ENCODE data around the gene CDC42BPB. TPM values are rescaled to one million over a fixed set of nuclear protein-coding genes. Genes with fewer than 3 reads are reported as not detected.

Gene CDC42BPB
- total RNA-seq, 1 donor from 2014 or later, result 50.1 TPM

GRCh38 chr14:102943979-102944378, 113.4 kb downstream of the CDC42BPB start:
- Histone ChIP-seq H3K4me3 (ENCODE audit: low read length in 3 of 3) (no peak overlapping the region), H3K27me3 (ENCODE audit: control insufficient read depth in 3 of 3, insufficient read depth in 3 of 3, low read length in 3 of 3) (no peaks in the 10 kb centered on the region), H3K4me1 (ENCODE audit: control insufficient read depth in 3 of 3, insufficient read depth in 3 of 3, low read length in 3 of 3) (peaks cover 4 to 7% (median 6%) of the 10 kb centered on the region in 3 donors), H3K9me3 (ENCODE audit: control insufficient read depth in 3 of 3, low read length in 3 of 3) (no peaks in the 10 kb centered on the region), H3K27ac (ENCODE audit: low read depth, low read length) (no peak overlapping the region), H3K36me3 (ENCODE audit: control insufficient read depth in 3 of 3, insufficient read depth in 3 of 3, low read length in 3 of 3) (peaks cover 72 to 76% (median 76%) of the 10 kb centered on the region in 3 donors), H3K9ac (ENCODE audit: low read depth in 1 of 3, low read length in 3 of 3) (no peak overlapping the region)

- Histone ChIP-seq H3K4me1 (ENCODE audit: control insufficient read depth in 3 of 3, insufficient read depth in 3 of 3, low read length in 3 of 3) (peaks cover 0 to 3% (median 2%) of the 10 kb centered on the region in 3 donors), H3K9me3 (ENCODE audit: control insufficient read depth in 3 of 3, low read length in 3 of 3) (no peaks in the 10 kb centered on the region), H3K36me3 (ENCODE audit: control insufficient read depth in 3 of 3, insufficient read depth in 3 of 3, low read length in 3 of 3) (peaks cover 72 to 74% (median 74%) of the 10 kb centered on the region in 3 donors), H3K9ac (ENCODE audit: low read depth in 1 of 3, low read length in 3 of 3) (no peak overlapping the region), H3K27ac (ENCODE audit: low read depth, low read length) (no peak overlapping the region), H3K4me3 (ENCODE audit: low read length in 3 of 3) (no peak overlapping the region), H3K27me3 (ENCODE audit: control insufficient read depth in 3 of 3, insufficient read depth in 3 of 3, low read length in 3 of 3) (no peaks in the 10 kb centered on the region)
Measured at GRCh38 chr14:102943454-102943853, 113.9 kb downstream of the CDC42BPB start.

- no peak overlapping the region for H3K9ac ChIP-seq (ENCODE audit: low read depth in 1 of 3, low read length in 3 of 3)
- H3K27me3 ChIP-seq (ENCODE audit: control insufficient read depth in 3 of 3, insufficient read depth in 3 of 3, low read length in 3 of 3), result no peaks in the 10 kb centered on the region
- no peaks in the 10 kb centered on the region for H3K9me3 ChIP-seq (ENCODE audit: control insufficient read depth in 3 of 3, low read length in 3 of 3)
- H3K4me1 ChIP-seq (ENCODE audit: control insufficient read depth in 3 of 3, insufficient read depth in 3 of 3, low read length in 3 of 3), result no peaks in the 10 kb centered on the region
- no peak overlapping the region for H3K27ac ChIP-seq (ENCODE audit: low read depth, low read length)
- H3K36me3 ChIP-seq (ENCODE audit: control insufficient read depth in 3 of 3, insufficient read depth in 3 of 3, low read length in 3 of 3), result peaks cover 76 to 84% (median 80%) of the 10 kb centered on the region in 3 donors
- H3K4me3 ChIP-seq (ENCODE audit: low read length in 3 of 3), result no peak overlapping the region
Measured at GRCh38 chr14:102942069-102942468, 115.3 kb downstream of the CDC42BPB start.

- H3K9me3 ChIP-seq (ENCODE audit: control insufficient read depth in 3 of 3, low read length in 3 of 3), result no peaks in the 10 kb centered on the region
- peaks cover 74 to 87% (median 79%) of the 10 kb centered on the region in 3 donors for H3K36me3 ChIP-seq (ENCODE audit: control insufficient read depth in 3 of 3, insufficient read depth in 3 of 3, low read length in 3 of 3)
- H3K27ac ChIP-seq (ENCODE audit: low read depth, low read length), result no peak overlapping the region
- H3K4me1 ChIP-seq (ENCODE audit: control insufficient read depth in 3 of 3, insufficient read depth in 3 of 3, low read length in 3 of 3), result no peaks in the 10 kb centered on the region
- no peak overlapping the region for H3K4me3 ChIP-seq (ENCODE audit: low read length in 3 of 3)
- H3K27me3 ChIP-seq (ENCODE audit: control insufficient read depth in 3 of 3, insufficient read depth in 3 of 3, low read length in 3 of 3), result no peaks in the 10 kb centered on the region
- H3K9ac ChIP-seq (ENCODE audit: low read depth in 1 of 3, low read length in 3 of 3), result no peak overlapping the region
Measured at GRCh38 chr14:102941419-102942011, 115.8 kb downstream of the CDC42BPB start.

GRCh38 chr14:102940729-102941362, 116.5 kb downstream of the CDC42BPB start:
- peaks cover 72 to 82% (median 79%) of the 10 kb centered on the region in 3 donors for H3K36me3 ChIP-seq (ENCODE audit: control insufficient read depth in 3 of 3, insufficient read depth in 3 of 3, low read length in 3 of 3)

GRCh38 chr14:102939820-102940561, 117.4 kb downstream of the CDC42BPB start:
- no peaks in the 10 kb centered on the region for H3K27me3 ChIP-seq (ENCODE audit: control insufficient read depth in 3 of 3, insufficient read depth in 3 of 3, low read length in 3 of 3)
- H3K36me3 ChIP-seq (ENCODE audit: control insufficient read depth in 3 of 3, insufficient read depth in 3 of 3, low read length in 3 of 3), result peaks cover 64 to 74% (median 71%) of the 10 kb centered on the region in 3 donors
- no peaks in the 10 kb centered on the region for H3K9me3 ChIP-seq (ENCODE audit: control insufficient read depth in 3 of 3, low read length in 3 of 3)
- H3K27ac ChIP-seq (ENCODE audit: low read depth, low read length), result no peak overlapping the region
- no peak overlapping the region for H3K4me3 ChIP-seq (ENCODE audit: low read length in 3 of 3)
- no peaks in the 10 kb centered on the region for H3K4me1 ChIP-seq (ENCODE audit: control insufficient read depth in 3 of 3, insufficient read depth in 3 of 3, low read length in 3 of 3)
- H3K9ac ChIP-seq (ENCODE audit: low read depth in 1 of 3, low read length in 3 of 3), result no peak overlapping the region

More at GRCh38 chr14:102940729-102941362, 116.5 kb downstream of the CDC42BPB start:
- H3K27me3 ChIP-seq (ENCODE audit: control insufficient read depth in 3 of 3, insufficient read depth in 3 of 3, low read length in 3 of 3), result no peaks in the 10 kb centered on the region
- H3K9ac ChIP-seq (ENCODE audit: low read depth in 1 of 3, low read length in 3 of 3), result no peak overlapping the region
- H3K4me1 ChIP-seq (ENCODE audit: control insufficient read depth in 3 of 3, insufficient read depth in 3 of 3, low read length in 3 of 3), result no peaks in the 10 kb centered on the region
- no peak overlapping the region for H3K27ac ChIP-seq (ENCODE audit: low read depth, low read length)
- H3K4me3 ChIP-seq (ENCODE audit: low read length in 3 of 3), result no peak overlapping the region
- H3K9me3 ChIP-seq (ENCODE audit: control insufficient read depth in 3 of 3, low read length in 3 of 3), result no peaks in the 10 kb centered on the region

GRCh38 chr14:102939329-102939728, 118.0 kb downstream of the CDC42BPB start:
- H3K9me3 ChIP-seq (ENCODE audit: control insufficient read depth in 3 of 3, low read length in 3 of 3), result no peaks in the 10 kb centered on the region
- no peak overlapping the region for H3K4me3 ChIP-seq (ENCODE audit: low read length in 3 of 3)
- H3K9ac ChIP-seq (ENCODE audit: low read depth in 1 of 3, low read length in 3 of 3), result no peak overlapping the region
- H3K27me3 ChIP-seq (ENCODE audit: control insufficient read depth in 3 of 3, insufficient read depth in 3 of 3, low read length in 3 of 3), result no peaks in the 10 kb centered on the region
- peaks cover 57 to 67% (median 67%) of the 10 kb centered on the region in 3 donors for H3K36me3 ChIP-seq (ENCODE audit: control insufficient read depth in 3 of 3, insufficient read depth in 3 of 3, low read length in 3 of 3)
- no peak overlapping the region for H3K27ac ChIP-seq (ENCODE audit: low read depth, low read length)
- H3K4me1 ChIP-seq (ENCODE audit: control insufficient read depth in 3 of 3, insufficient read depth in 3 of 3, low read length in 3 of 3), result no peaks in the 10 kb centered on the region

GRCh38 chr14:102938191-102938590, 119.2 kb downstream of the CDC42BPB start:
- H3K4me1 ChIP-seq (ENCODE audit: control insufficient read depth in 3 of 3, insufficient read depth in 3 of 3, low read length in 3 of 3), result no peaks in the 10 kb centered on the region
- no peak overlapping the region for H3K9ac ChIP-seq (ENCODE audit: low read depth in 1 of 3, low read length in 3 of 3)
- H3K9me3 ChIP-seq (ENCODE audit: control insufficient read depth in 3 of 3, low read length in 3 of 3), result no peaks in the 10 kb centered on the region
- H3K36me3 ChIP-seq (ENCODE audit: control insufficient read depth in 3 of 3, insufficient read depth in 3 of 3, low read length in 3 of 3), result peaks cover 52 to 59% (median 57%) of the 10 kb centered on the region in 3 donors
- H3K27me3 ChIP-seq (ENCODE audit: control insufficient read depth in 3 of 3, insufficient read depth in 3 of 3, low read length in 3 of 3), result no peaks in the 10 kb centered on the region
- no peak overlapping the region for H3K27ac ChIP-seq (ENCODE audit: low read depth, low read length)
- H3K4me3 ChIP-seq (ENCODE audit: low read length in 3 of 3), result no peak overlapping the region

- Histone ChIP-seq H3K27me3 (ENCODE audit: control insufficient read depth in 3 of 3, insufficient read depth in 3 of 3, low read length in 3 of 3) (no peaks in the 10 kb centered on the region), H3K36me3 (ENCODE audit: control insufficient read depth in 3 of 3, insufficient read depth in 3 of 3, low read length in 3 of 3) (peaks cover 54 to 61% (median 58%) of the 10 kb centered on the region in 3 donors), H3K4me3 (ENCODE audit: low read length in 3 of 3) (no peak overlapping the region), H3K4me1 (ENCODE audit: control insufficient read depth in 3 of 3, insufficient read depth in 3 of 3, low read length in 3 of 3) (no peaks in the 10 kb centered on the region), H3K9me3 (ENCODE audit: control insufficient read depth in 3 of 3, low read length in 3 of 3) (no peaks in the 10 kb centered on the region), H3K9ac (ENCODE audit: low read depth in 1 of 3, low read length in 3 of 3) (no peak overlapping the region), H3K27ac (ENCODE audit: low read depth, low read length) (no peak overlapping the region)
Measured at GRCh38 chr14:102937331-102938175, 119.8 kb downstream of the CDC42BPB start.
